ENCODE data around the gene TTLL9.

TTLL9 gene

GRCh38 chr20:31862506-31862905, 7.9 kb upstream of the TTLL9 start:
- TF ChIP-seq, protein P1, sequence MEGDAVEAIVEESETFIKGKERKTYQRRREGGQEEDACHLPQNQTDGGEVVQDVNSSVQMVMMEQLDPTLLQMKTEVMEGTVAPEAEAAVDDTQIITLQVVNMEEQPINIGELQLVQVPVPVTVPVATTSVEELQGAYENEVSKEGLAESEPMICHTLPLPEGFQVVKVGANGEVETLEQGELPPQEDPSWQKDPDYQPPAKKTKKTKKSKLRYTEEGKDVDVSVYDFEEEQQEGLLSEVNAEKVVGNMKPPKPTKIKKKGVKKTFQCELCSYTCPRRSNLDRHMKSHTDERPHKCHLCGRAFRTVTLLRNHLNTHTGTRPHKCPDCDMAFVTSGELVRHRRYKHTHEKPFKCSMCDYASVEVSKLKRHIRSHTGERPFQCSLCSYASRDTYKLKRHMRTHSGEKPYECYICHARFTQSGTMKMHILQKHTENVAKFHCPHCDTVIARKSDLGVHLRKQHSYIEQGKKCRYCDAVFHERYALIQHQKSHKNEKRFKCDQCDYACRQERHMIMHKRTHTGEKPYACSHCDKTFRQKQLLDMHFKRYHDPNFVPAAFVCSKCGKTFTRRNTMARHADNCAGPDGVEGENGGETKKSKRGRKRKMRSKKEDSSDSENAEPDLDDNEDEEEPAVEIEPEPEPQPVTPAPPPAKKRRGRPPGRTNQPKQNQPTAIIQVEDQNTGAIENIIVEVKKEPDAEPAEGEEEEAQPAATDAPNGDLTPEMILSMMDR (conservative IDR thresholded peaks at IDR 0.05; ENCODE audit: low read depth, low read length): no peak
- no peak for DNase-seq (ENCODE audit: low read depth)
- H3K4me3 ChIP-seq (ENCODE audit: low read depth, low read length): no peak overlapping the region

GRCh38 chr20:31863296-31864085, 6.9 kb upstream of the TTLL9 start:
- no peak for DNase-seq (ENCODE audit: low read depth)
- TF ChIP-seq, protein P1 (conservative IDR thresholded peaks at IDR 0.05; ENCODE audit: low read depth, low read length): no peak
- no peak overlapping the region for H3K4me3 ChIP-seq (ENCODE audit: low read depth, low read length)

DNA sequence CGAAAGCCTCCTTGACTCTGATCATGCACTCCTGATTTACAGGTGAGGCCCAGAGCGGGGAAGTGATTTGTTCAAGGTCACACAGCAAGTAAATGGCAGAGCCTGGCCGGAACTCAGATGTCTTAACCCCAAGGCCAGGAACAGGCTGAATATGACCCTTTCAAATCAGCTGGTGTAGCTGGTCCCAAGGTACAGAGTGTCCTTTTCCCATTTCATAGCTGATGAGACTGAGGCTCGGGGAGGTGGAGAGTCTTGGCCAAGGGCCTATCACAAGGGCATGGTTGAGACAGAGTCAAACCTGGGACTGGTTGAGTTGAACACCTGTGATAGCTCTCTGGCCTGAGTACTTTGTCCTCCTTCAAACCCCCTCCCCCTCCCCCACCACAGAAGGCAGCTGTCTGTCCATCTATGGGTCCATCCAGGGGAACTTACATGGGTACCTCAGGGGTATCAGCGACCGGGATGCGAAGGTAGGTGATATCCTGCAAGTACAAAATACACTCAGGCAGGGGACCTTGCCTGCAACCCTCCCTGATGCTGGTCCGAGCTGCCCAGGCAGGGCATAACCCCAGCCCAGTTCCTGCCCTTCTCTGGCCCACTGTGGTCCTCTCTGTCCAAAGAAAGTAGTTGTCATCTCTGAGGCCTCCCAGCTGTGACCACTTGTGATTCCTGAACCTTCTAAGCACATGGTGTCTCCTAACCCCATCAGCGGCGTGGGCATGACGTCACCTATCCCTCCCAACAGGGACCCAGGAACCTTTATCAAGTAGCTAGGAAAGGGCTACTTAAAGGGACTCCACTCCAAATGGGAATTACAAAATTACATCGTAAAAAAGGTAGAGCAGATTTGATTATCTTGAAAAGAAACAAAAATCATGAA, 5.7 kb upstream of the TTLL9 start:
- TF ChIP-seq, protein P1 (conservative IDR thresholded peaks at IDR 0.05; ENCODE audit: low read depth, low read length): no peak
- H3K4me3 ChIP-seq (ENCODE audit: low read depth, low read length): no peak overlapping the region
- no peak for DNase-seq (ENCODE audit: low read depth)

DNA sequence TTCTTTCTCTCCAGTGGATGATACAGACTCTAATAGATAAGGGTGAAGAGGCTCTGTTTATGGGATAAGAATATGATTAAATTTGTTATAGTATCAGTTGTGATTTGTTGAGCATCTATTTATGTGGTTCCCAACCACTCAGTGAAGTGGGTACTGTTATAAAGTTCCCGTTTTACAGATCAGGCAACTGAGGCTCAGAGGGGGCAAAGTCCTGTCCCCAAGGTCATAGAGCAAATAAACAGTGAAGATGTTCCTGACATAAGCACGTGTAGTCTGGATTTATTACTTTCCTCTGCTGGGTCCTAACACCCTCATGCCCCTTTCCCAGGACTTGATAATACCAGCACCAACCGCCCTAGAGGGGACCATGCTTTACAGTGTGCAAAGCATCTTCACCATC, 4.2 kb upstream of the TTLL9 start:
- TF ChIP-seq, protein P1 (conservative IDR thresholded peaks at IDR 0.05; ENCODE audit: low read depth, low read length): no peak
- no peak for DNase-seq (ENCODE audit: low read depth)
- H3K4me3 ChIP-seq (ENCODE audit: low read depth, low read length): no peak overlapping the region

DNA sequence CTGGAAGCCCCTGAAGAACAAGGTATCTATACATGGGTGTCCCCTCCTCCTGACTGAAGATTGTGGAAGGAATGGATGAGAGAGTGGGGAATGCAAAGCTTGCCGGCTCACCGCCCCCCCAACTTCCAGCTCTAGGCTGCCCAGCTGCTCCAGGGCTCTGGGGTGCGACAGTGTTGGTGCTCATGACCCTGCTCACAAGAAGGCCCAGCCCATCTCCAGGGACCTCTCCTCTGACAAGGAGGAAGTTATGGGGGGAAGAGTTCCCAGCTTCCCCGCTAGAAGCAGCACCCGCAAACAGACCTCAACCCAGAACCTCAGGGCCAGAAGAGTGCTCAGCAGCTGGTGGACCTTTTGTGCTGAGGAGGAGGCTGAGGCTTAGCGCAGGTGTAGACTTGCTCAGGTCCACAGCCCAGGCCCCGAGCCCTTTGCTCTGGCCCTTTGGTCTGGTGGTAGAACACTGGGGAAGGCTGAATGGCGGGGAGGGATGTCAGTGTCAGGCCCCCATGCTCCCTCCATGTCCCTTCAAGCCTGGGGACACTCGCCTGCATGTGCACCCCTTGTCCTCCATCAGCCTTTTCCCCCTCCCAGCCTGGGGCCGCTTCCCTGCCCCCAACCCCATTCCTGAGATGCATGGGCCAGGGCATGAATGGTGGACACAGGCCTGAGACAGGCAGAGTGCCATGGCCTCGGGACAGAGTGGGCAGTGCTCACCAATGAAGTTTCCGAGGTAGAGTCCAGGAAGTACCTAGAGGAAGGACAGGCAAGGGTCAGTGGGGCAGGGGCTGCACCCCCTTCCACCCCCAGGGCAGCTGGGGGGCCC, 1.4 kb upstream of the TTLL9 start:
- TF ChIP-seq, protein P1 (conservative IDR thresholded peaks at IDR 0.05; ENCODE audit: low read depth, low read length): no peak
- H3K4me3 ChIP-seq (ENCODE audit: low read depth, low read length): no peak overlapping the region
- no peak for DNase-seq (ENCODE audit: low read depth)

DNA sequence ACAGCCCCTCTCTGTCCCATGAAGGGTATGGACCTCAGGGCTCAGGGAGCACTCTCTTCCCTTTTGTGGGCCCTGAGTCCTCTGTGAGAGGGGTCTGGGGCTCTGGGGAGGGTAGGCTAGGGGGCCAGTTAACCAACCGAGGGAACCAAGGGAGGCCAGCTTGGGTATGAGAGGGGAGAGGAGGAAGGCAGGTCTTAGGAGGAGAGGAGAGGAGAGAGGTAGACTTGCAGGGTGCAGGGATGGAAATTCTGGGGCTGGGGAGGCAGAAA, 827 bp upstream of the TTLL9 start:
- no peak for DNase-seq (ENCODE audit: low read depth)
- TF ChIP-seq, protein P1 (conservative IDR thresholded peaks at IDR 0.05; ENCODE audit: low read depth, low read length): no peak
- H3K4me3 ChIP-seq (ENCODE audit: low read depth, low read length): no peak overlapping the region

All from choroid plexus epithelial cell (primary cell).